SHP77 treated with DMSO at 0.1 percent for 48 hours (cell line): ENCODE results near the gene NQO1.

ENCODE experiments used
- DNase-seq: peaks from one replicate; lab custom pipeline; 2025; lab: John Stamatoyannopoulos, UW

Gene NQO1

GRCh38 chr16:69706256-69706974, 19.9 kb downstream of the NQO1 start:
- DNase-seq, result no peak

GRCh38 chr16:69703638-69704037, 22.7 kb downstream of the NQO1 start:
- no peak for DNase-seq

- DNase-seq, result no peak
Observed at GRCh38 chr16:69701866-69702265, 24.5 kb downstream of the NQO1 start.

- no peak for DNase-seq
Observed at GRCh38 chr16:69701452-69701851, 24.9 kb downstream of the NQO1 start.

- no peak for DNase-seq
Observed at GRCh38 chr16:69699915-69700314, 26.4 kb downstream of the NQO1 start.

GRCh38 chr16:69698404-69698803, 28.0 kb downstream of the NQO1 start:
- no peak for DNase-seq

- DNase-seq, result no peak
Observed at GRCh38 chr16:69693916-69694315, 32.4 kb downstream of the NQO1 start.

- DNase-seq, result no peak
Observed at GRCh38 chr16:69691980-69692911, 34.1 kb downstream of the NQO1 start.

GRCh38 chr16:69688589-69688988, 37.8 kb downstream of the NQO1 start:
- DNase-seq, result no peak

GRCh38 chr16:69680358-69680757, 46.0 kb downstream of the NQO1 start:
- no peak for DNase-seq

GRCh38 chr16:69672998-69673713, 53.2 kb downstream of the NQO1 start:
- no peak for DNase-seq

GRCh38 chr16:69672315-69672997, 53.9 kb downstream of the NQO1 start:
- DNase-seq, result no peak

GRCh38 chr16:69669577-69669976, 56.8 kb downstream of the NQO1 start:
- DNase-seq, result no peak

GRCh38 chr16:69663846-69664245, 62.5 kb downstream of the NQO1 start:
- DNase-seq, result no peak

GRCh38 chr16:69662901-69663300, 63.5 kb downstream of the NQO1 start:
- no peak for DNase-seq

GRCh38 chr16:69660166-69660565, 66.2 kb downstream of the NQO1 start:
- DNase-seq, result no peak
